Measurements from ENCODE around the gene SERPINA5. TPM values are rescaled to one million over a fixed set of nuclear protein-coding genes. Genes with fewer than 3 reads are reported as not detected.
A peak's percentile ranks its signal among the peaks of the same experiment; 100 is the strongest.

Gene SERPINA5, protein sequence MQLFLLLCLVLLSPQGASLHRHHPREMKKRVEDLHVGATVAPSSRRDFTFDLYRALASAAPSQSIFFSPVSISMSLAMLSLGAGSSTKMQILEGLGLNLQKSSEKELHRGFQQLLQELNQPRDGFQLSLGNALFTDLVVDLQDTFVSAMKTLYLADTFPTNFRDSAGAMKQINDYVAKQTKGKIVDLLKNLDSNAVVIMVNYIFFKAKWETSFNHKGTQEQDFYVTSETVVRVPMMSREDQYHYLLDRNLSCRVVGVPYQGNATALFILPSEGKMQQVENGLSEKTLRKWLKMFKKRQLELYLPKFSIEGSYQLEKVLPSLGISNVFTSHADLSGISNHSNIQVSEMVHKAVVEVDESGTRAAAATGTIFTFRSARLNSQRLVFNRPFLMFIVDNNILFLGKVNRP
- total RNA-seq (2021) (not detected in 2 replicates), Bru-seq, nascent RNA (not detected), BruChase-seq, experiment 1, labeled RNA remaining after a 2-hour chase (not detected), BruChase-seq, experiment 2, labeled RNA remaining after a 6-hour chase (not detected)
- long read RNA-seq, result 0 reads

GRCh38 chr14:94581127-94581999 lies at the start of gene SERPINA5:
TSS of gene SERPINA5 (plus strand) at chr14:94581426. CDS start at chr14:94587363, 5,937 bp downstream.
- H3K4me2 ChIP-seq, result no peak within 1 kb of the TSS
- POLR2A ChIA-PET (ENCODE audit: unreplicated experiment), result no interaction called here
- DNase-seq, result peak in 1 of 2 experiments; percentile 3

GRCh38 chr14:94532447-94532846 lies 48.8 kb upstream of the SERPINA5 start:
- H3K27me3 ChIP-seq (ENCODE audit: insufficient read depth, low read depth), result no peaks in the 10 kb centered on the region
- H3K4me3 ChIP-seq, result no peak overlapping the region
- no peaks in the 10 kb centered on the region for H3K4me1 ChIP-seq (replicated peaks; ENCODE audit: insufficient read depth)
- no peak for DNase-seq
- no peaks in the 10 kb centered on the region for H3F3A ChIP-seq (ENCODE audit: insufficient read depth, low read depth)
- H4K20me1 ChIP-seq (ENCODE audit: insufficient read depth), result no peaks in the 10 kb centered on the region
- TF ChIP-seq EZH2 (IDR thresholded peaks at IDR 0.05; ENCODE audit: low read depth) (no peak), CTCF (conservative IDR thresholded peaks at IDR 0.05) (no peak)
- no TSS peak for BruUV-seq (replicated peaks)
- no peak overlapping the region for H3K4me2 ChIP-seq
- ChIA-PET POLR2A (ENCODE audit: unreplicated experiment) (no interaction called here), CTCF (no interaction called here)
- intact Hi-C loops (cut with micrococcal nuclease; ENCODE audit: unreplicated experiment), result no loop called here
- no peak overlapping the region for H2AFZ ChIP-seq
- H3K27ac ChIP-seq, result no peak overlapping the region
- H3K9me2 ChIP-seq (ENCODE audit: insufficient read depth), result no peaks in the 10 kb centered on the region
- no peaks in the 10 kb centered on the region for H3K79me2 ChIP-seq (ENCODE audit: low read depth)
- no peaks in the 10 kb centered on the region for H3K9me3 ChIP-seq (ENCODE audit: insufficient read depth, low read depth)
- no peaks in the 10 kb centered on the region for H3K36me3 ChIP-seq (ENCODE audit: low read depth)

More at GRCh38 chr14:94581127-94581999, at the start of gene SERPINA5:
- no TSS peak for BruUV-seq (replicated peaks)
- Histone ChIP-seq H4K20me1 (ENCODE audit: insufficient read depth) (no peaks in the 10 kb centered on the region), H3K9me3 (ENCODE audit: insufficient read depth, low read depth) (no peaks in the 10 kb centered on the region), H3K36me3 (ENCODE audit: low read depth) (no peaks in the 10 kb centered on the region), H3K4me1 (replicated peaks; ENCODE audit: insufficient read depth) (no peaks in the 10 kb centered on the region), H3K27ac (no peak within 1 kb of the TSS), H2AFZ (no peak within 1 kb of the TSS), H3K27me3 (ENCODE audit: insufficient read depth, low read depth) (no peaks in the 10 kb centered on the region), H3K9me2 (ENCODE audit: insufficient read depth) (no peaks in the 10 kb centered on the region), H3F3A (ENCODE audit: insufficient read depth, low read depth) (no peaks in the 10 kb centered on the region), H3K79me2 (ENCODE audit: low read depth) (no peaks in the 10 kb centered on the region), H3K4me3 (no peak within 1 kb of the TSS)
- TF ChIP-seq CTCF (conservative IDR thresholded peaks at IDR 0.05), result no peak
- CTCF ChIA-PET, result no interaction called here
- intact Hi-C loops (cut with micrococcal nuclease; ENCODE audit: unreplicated experiment), result no loop called here

DNA sequence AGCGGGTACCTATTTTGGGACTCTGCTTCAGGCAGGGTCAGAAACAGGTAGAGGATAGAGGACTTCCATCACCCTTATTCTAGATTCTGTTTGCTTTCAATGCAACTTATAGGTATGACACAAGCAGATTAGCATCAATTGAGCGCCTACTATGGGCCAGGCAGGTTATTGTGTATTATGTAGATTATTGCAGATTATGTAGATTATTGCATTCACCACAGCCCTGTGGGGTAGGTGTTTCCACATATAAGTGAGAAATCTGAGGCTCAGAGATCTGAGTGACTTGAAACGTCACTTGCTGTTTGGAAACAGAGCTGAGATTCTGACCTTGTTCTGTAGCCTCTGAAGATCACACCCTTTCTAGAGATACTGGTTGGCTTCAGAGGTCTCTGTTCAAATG lies 45.7 kb upstream of the SERPINA5 start:
- POLR2A ChIA-PET (ENCODE audit: unreplicated experiment), result no interaction called here
- CTCF ChIA-PET, result no interaction called here
- intact Hi-C loops (cut with micrococcal nuclease; ENCODE audit: unreplicated experiment), result no loop called here

More for the DNA sequence above, 45.7 kb upstream of the SERPINA5 start:
- Histone ChIP-seq H3K27me3 (ENCODE audit: insufficient read depth, low read depth) (no peaks in the 10 kb centered on the region), H3K4me3 (no peak overlapping the region), H2AFZ (no peak overlapping the region), H3F3A (ENCODE audit: insufficient read depth, low read depth) (no peaks in the 10 kb centered on the region), H3K4me1 (replicated peaks; ENCODE audit: insufficient read depth) (no peaks in the 10 kb centered on the region), H3K36me3 (ENCODE audit: low read depth) (no peaks in the 10 kb centered on the region), H3K9me3 (ENCODE audit: insufficient read depth, low read depth) (no peaks in the 10 kb centered on the region), H3K9me2 (ENCODE audit: insufficient read depth) (no peaks in the 10 kb centered on the region), H3K27ac (no peak overlapping the region), H3K79me2 (ENCODE audit: low read depth) (no peaks in the 10 kb centered on the region), H3K4me2 (no peak overlapping the region), H4K20me1 (ENCODE audit: insufficient read depth) (no peaks in the 10 kb centered on the region)
- no peak for TF ChIP-seq EZH2 (IDR thresholded peaks at IDR 0.05; ENCODE audit: low read depth)
- no peak for TF ChIP-seq CTCF (conservative IDR thresholded peaks at IDR 0.05)
- no peak for DNase-seq
- BruUV-seq (replicated peaks), result no TSS peak

Data from PC-9 (cell line).